ENCODE measurements around the gene HPSE2.

Gene HPSE2

GRCh38 chr10:98831391-98831790, 404.3 kb downstream of the HPSE2 start:
- no peak for FAIRE-seq

DNA sequence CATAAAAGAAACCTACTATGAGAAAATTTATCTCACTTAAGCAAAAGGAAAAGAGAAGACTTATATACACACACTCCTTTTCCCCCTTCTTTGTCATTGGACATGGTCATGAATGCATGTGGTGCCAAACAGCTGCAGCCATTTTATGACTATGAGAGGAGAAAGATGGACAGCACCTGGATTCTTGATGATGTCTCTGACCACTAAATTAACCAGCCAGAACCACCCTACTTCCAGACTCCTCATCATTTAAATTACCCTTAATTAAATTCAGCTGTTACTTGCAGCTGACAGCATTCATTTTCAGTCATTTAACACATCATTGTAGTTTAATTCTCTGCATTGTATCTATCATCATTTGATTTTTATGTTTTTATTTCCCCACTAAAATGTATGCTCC, 409.9 kb downstream of the HPSE2 start:
- FAIRE-seq = no peak

DNA sequence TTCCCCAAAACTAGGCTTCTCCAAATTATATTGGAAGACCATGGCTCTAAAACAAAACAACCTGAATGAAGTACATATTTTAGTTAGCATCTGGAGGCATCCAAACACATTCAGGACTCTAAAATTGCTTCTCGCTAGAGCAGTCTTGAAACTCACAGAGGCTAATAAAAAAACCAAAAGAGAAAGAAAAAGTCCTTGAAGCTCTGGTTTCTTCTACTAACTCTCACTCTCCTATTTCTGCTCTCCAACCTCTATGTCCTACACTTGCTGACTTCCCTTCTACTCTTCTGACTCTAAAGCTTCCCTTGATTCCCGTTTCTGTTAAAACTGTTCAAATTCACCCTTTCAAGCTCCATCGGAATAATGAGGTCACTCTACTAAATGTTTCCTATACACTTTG, 418.3 kb downstream of the HPSE2 start:
- no peak for FAIRE-seq

- FAIRE-seq = no peak
These were observed 420.4 kb downstream of the HPSE2 start for GRCh38 chr10:98815039-98815885.

GRCh38 chr10:98814470-98814869, 421.2 kb downstream of the HPSE2 start:
- no peak for FAIRE-seq

DNA sequence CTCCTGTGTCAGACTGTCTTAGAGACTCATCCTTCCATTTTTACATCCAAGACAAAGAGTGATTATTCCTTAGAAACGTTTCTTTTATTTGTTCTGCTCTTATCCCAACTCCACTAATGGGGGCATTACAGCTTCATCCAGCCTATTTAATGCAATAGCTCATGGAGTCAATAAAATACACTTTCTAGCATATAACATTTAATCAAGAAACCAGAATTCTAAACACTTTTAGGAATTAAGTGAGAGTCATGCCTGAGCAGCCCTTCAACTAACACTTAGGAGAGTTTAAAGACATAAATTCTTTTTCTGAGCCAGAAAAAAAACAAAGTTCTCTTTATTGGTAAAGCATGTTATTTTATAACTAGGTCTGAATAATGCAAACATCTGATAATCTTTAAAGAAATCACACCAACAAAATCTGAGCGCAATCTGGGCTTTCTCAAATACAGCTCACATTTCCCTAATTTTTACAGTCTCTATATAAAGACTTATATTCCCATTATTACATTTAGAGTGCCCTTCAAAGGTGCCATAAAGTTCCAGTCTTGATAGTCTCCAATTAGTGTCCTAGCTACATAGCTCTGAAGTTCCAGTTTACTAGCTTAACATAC, 427.3 kb downstream of the HPSE2 start:
- FAIRE-seq = no peak

- FAIRE-seq = no peak
These were observed 435.4 kb downstream of the HPSE2 start for GRCh38 chr10:98800263-98800662.

DNA sequence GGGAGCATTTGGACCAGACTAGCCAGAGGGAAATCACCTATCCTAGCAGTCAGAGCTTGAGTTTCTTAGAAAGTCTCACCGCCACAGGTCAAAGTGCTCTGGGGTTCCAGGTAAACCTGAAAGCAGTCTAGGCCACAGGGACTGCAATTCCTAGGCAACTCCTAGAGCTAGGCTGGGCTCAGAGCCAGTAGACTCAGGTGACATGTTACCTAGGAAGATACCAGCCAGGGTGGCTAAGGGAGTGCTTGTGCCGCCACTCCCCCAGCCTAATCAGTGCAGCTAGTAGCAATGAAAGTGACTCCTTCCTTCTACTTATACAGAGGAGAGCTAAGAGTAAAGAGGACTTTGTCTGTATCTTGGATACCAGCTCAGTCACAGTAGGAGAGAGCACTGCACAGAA, 440.2 kb downstream of the HPSE2 start:
- FAIRE-seq = no peak

DNA sequence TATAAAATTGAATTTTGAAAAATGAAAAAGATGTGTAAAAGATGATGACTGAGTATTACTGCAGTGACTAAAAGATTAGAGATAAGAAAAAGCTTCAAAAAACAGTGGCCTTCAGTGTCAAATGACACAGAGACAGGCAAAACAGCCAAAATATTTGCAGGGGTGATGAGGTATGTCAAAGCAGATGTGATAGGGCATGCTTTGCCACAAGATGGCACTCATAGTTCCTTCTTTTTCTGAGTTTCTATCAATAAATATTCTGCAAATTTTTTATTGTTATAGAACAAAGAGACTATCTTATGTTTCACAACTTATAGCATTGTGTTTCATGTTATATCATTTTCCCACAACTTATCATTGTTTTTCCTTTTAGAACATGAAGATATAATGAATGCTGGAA, 444.8 kb downstream of the HPSE2 start:
- FAIRE-seq = no peak

GRCh38 chr10:98778277-98778759, 457.3 kb downstream of the HPSE2 start:
- FAIRE-seq = no peak

- FAIRE-seq = no peak
These were observed 477.2 kb downstream of the HPSE2 start for GRCh38 chr10:98758463-98758862.

- no peak for FAIRE-seq
These were observed 487.4 kb downstream of the HPSE2 start for GRCh38 chr10:98748298-98748697.

DNA sequence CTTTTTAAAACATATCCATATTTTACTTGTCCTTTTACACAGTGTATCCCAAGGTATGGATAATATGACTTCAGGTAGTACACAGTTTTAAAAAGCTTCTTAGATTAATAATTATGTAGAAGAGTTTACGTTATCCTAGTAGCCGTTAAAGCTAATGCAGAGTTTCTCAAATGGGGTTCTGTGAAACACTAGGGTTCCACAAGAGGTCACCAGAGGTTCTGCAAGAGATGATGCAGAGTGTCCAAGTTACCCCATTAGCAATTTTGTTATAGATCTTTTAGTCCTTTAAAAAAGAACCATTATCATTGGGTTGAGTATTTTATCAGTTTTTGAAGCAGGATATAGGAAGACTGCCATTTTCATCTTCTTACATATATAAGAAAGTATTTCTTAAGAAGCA, 490.0 kb downstream of the HPSE2 start:
- no peak for FAIRE-seq

DNA sequence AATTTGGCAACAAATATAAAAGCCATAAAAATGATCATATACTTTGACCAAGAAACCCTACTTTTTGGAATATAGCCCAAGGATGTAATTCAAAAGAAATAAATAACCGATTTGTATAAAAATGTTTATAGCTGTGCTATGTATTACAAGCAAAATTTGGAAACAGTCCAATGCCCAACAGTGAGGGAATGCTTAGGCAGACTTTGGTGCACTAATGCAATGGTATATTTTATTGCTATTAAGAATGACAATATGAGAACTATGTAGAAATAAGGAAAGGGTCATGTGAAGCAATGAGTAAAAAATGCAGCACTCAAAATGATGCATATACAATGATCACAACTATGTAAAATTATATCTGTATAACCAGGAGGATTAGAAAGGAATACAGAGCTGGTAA, 515.1 kb downstream of the HPSE2 start:
- no peak for FAIRE-seq

GRCh38 chr10:98713586-98713985, 522.1 kb downstream of the HPSE2 start:
- no peak for FAIRE-seq

DNA sequence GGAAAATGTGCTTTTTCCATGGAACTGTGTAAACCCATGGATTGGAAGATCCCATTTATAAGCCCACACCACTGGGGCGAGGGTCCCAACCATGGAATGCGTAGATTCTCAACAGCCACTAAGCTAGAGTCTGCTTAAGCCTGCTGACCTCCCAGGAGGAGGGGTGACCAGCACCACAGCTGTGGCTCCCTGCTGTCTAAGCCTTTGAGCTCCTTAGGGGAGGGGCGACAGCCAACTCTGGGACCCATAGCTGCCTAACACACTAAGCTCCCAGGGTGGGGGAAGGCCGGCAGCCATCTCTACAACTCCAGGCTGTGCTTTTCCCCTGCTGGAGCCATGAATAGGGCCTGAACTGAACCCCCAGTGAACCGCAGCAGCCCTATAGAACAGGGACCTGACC, 539.1 kb downstream of the HPSE2 start:
- no peak for FAIRE-seq

GRCh38 chr10:98694883-98695282, 540.8 kb downstream of the HPSE2 start:
- peak; percentile 74 for FAIRE-seq

DNA sequence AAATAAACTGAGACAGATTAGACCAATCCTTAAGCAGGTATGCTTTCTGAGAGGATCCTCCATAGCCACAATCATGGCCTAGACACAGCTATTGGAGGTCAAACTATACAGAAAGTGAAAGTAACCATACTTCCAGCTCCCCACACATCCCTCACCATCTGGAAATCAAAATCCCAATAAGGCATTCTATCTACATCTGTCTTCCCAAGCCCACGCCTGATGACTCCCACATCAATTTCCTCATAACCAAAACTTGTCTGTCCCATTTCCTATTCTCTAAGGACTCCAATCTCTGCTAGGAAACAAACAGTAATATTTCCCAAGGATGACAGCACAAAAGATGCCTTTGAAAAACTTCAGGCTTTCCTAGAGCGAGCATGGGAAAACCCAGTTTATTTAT, 541.6 kb downstream of the HPSE2 start:
- FAIRE-seq = peak; percentile 61

DNA sequence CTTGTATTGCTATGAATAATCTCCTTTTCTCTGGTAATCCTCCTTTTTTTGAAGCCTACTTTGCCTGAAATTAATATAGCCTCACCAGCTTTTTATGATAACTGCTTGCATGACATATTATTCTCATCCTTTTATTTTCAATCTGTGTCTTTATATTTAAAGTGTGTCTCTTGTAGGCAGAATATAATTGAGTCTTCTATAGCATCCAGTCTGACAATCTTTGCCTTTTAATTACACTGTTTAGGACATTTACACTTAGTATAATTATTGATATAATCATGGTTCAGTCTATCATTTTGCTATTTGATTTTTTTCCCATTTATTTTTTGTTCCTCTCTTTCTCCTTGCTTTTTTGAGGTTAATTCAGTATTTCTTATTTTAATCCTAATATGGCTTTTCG, 548.0 kb downstream of the HPSE2 start:
- no peak for FAIRE-seq

- FAIRE-seq = no peak
These were observed 551.4 kb downstream of the HPSE2 start for GRCh38 chr10:98684019-98684899.

DNA sequence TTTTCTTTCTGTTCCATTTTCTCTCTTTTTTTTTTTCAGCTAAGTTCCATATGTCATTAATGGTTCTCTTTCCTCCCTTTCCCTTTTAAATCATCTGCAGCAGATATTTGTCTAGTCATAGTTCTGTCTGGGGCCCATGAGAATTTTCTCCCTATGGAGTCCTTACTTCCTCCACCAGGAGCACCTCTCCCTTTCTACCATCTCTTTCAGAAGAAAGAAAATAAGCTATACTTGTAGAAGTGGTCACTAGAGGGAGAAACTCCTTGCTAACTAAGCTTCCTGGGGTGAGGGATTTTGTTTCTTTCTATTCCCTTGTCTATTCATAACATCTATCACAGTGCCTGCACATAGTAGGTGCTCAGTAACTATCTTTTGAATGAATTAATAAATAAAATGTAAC, 558.8 kb downstream of the HPSE2 start:
- no peak for FAIRE-seq

GRCh38 chr10:98675902-98676301, 559.8 kb downstream of the HPSE2 start:
- no peak for FAIRE-seq

DNA sequence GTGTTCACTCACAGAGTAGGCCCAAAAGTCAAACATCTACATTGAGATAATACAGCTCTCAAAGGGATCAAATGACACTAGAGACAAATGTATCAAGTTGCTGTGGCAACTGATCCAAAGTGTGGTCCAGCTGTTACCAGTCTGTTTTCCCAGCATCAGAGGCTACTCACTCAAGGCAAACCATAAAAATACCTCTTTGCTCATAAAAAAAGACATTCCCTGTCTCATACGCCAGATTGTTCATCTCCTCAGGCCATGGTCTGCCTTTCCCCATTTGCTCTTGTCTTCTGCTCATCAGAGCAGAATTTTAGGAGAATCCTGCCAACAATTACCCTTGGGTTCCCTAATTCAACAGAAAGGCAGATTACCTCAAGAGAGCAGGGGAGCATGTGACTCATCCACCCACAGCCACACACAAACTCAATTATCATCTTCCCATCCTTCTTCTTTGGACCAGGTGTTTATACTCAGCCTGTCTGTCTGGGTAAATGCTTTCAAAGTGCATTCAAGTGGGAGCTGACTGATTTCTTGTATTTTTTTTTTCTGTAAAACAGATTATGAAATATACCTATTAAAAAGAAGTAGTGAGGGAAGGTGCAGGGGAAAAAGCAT, 562.4 kb downstream of the HPSE2 start:
- FAIRE-seq = no peak
